A549 (cell line): ENCODE data around the gene MED22. TPM values are rescaled to one million over a fixed set of nuclear protein-coding genes. Genes with fewer than 3 reads are reported as not detected.
"Not testable (repeated sequence)": the region's sequence is repeated elsewhere in the genome, so short reads cannot be mapped to it uniquely, and the experiment has no call there.

ENCODE experiments used
- ATAC-seq, 2 experiments: fragments of 200-7000 bp in 1 of 2; fragments of >200 bp in 1 of 2; cut with Nextera tagmentation in 1 of 2; cut with Tn5 transposase in 1 of 2; 3 replicates each; pipeline versions ENCODE4 v1.8.0 to v1.9.1; 2018 to 2020; ENCODE audit warnings: mild to moderate bottlenecking in 1 of 2, moderate library complexity in 1 of 2
- CTCF ChIA-PET: fragments of 300-600 bp; sonication (Branson Sonifier 250); formaldehyde crosslinking; extraction: SDS; loops from one replicate; lab custom pipeline; 2021; ENCODE audit warnings: antibody characterized with exemption, inconsistent platforms; lab: Yijun Ruan, JAX
- POLR2A ChIA-PET: fragments of 350-600 bp; formaldehyde crosslinking; extraction: SDS; loops from one replicate; lab custom pipeline; 2021; ENCODE audit warnings: antibody characterized with exemption, inconsistent platforms; lab: Yijun Ruan, JAX
- DNase-seq, 2 experiments: peaks; one replicate each; pipeline versions ENCODE4 v3.0.0 to v3.0.0-alpha.2; 2011 to 2016; ENCODE audit warnings: low read depth in 1 of 2, low spot score in 1 of 2
- FAIRE-seq: peaks from 2 replicates; lab custom pipeline; 2011; peaks lifted over from hg19 to GRCh38; lab: Jason Lieb, UNC
- H3K27ac ChIP-seq, 2 experiments: fragments of >200 bp; sonication (Bioruptor Twin); formaldehyde crosslinking; 3 replicates each; pipeline ENCODE4 v1.5.1; 2016 to 2017
- H3K4me1 ChIP-seq: fragments of >200 bp; sonication (Bioruptor Twin); formaldehyde crosslinking; 3 replicates; pipeline ENCODE4 v1.6.1; 2016
- H3K4me2 ChIP-seq: fragments of >200 bp; sonication (Bioruptor Twin); formaldehyde crosslinking; 3 replicates; pipeline ENCODE4 v1.6.1; 2016
- H3K4me3 ChIP-seq: fragments of >200 bp; sonication (Bioruptor Twin); formaldehyde crosslinking; 3 replicates; pipeline ENCODE4 v1.5.1; 2016
- H3K9me3 ChIP-seq: fragments of >200 bp; sonication (Bioruptor Twin); formaldehyde crosslinking; 3 replicates; pipeline ENCODE4 v1.6.1; 2016
- CBX2 ChIP-seq: fragments of 200-600 bp; sonication (generic); IDR thresholded peaks from 2 replicates; pipeline ENCODE4 v1.6.1; 2016; ENCODE audit warnings: low read depth, mild to moderate bottlenecking, borderline replicate concordance
- CBX8 ChIP-seq: fragments of 200-600 bp; sonication (generic); IDR thresholded peaks from 2 replicates; pipeline ENCODE4 v1.6.1; 2016
- CEBPB ChIP-seq, 2 experiments: fragments of >200 bp in 1 of 2; sonication (Bioruptor Twin) in 1 of 2; formaldehyde crosslinking in 1 of 2; IDR thresholded peaks; 2 replicates each; pipeline ENCODE4 v1.6.1; 2012 to 2016
- EHF ChIP-seq: fragments of 250-450 bp; sonication (Bioruptor Pico); IDR thresholded peaks from 2 replicates; pipeline ENCODE4 v1.5.0; 2020; ENCODE audit warnings: mild to moderate bottlenecking
- ESRRA ChIP-seq: fragments of 150-350 bp; IDR thresholded peaks from 2 replicates; pipeline ENCODE4 v1.6.1; 2014; ENCODE audit warnings: mild to moderate bottlenecking, low read length, borderline replicate concordance
- FOSB ChIP-seq: fragments of 250-450 bp; sonication (Bioruptor Pico); IDR thresholded peaks from 2 replicates; pipeline ENCODE4 v1.5.0; 2020; ENCODE audit warnings: mild to moderate bottlenecking, moderate library complexity
- FOSL2 ChIP-seq, 2 experiments: fragments of 450-650 bp in 1 of 2; fragments of >200 bp in 1 of 2; sonication (Bioruptor Twin) in 1 of 2; formaldehyde crosslinking; IDR thresholded peaks; 2 replicates each; pipeline versions ENCODE4 v1.5.0 to v1.6.1; 2016 to 2020; ENCODE audit warnings: mild to moderate bottlenecking in 1 of 2, moderate library complexity in 1 of 2
- HOXB5 ChIP-seq: fragments of 250-450 bp; sonication (Bioruptor Pico); IDR thresholded peaks from 2 replicates; pipeline ENCODE4 v1.5.0; 2020; ENCODE audit warnings: mild to moderate bottlenecking, moderate library complexity
- KDM1A ChIP-seq: fragments of 200-600 bp; sonication (generic); IDR thresholded peaks from 2 replicates; pipeline ENCODE4 v1.6.1; 2016; ENCODE audit warnings: low read depth, mild to moderate bottlenecking
- KDM5A ChIP-seq: fragments of 200-600 bp; sonication (generic); IDR thresholded peaks from 2 replicates; pipeline ENCODE4 v1.6.1; 2016; ENCODE audit warnings: antibody characterized with exemption, mild to moderate bottlenecking
- MAZ ChIP-seq: fragments of 150-350 bp; IDR thresholded peaks from 2 replicates; pipeline ENCODE4 v1.6.1; 2014; ENCODE audit warnings: antibody characterized with exemption, low read depth, low read length, borderline replicate concordance
- NPAS2 ChIP-seq: fragments of 250-450 bp; sonication (Bioruptor Pico); IDR thresholded peaks from 2 replicates; pipeline ENCODE4 v1.8.0; 2022; ENCODE audit warnings: mild to moderate bottlenecking, moderate library complexity, borderline replicate concordance
- NR3C1 ChIP-seq: fragments of >200 bp; sonication (Bioruptor Twin); formaldehyde crosslinking; IDR thresholded peaks from 3 replicates; pipeline ENCODE4 v1.6.1; 2017
- PHF8 ChIP-seq: fragments of 200-600 bp; sonication (generic); IDR thresholded peaks from 2 replicates; pipeline ENCODE4 v1.6.1; 2016; ENCODE audit warnings: low read depth, mild to moderate bottlenecking, antibody characterized with exemption, moderate library complexity, borderline replicate concordance
- RCOR1 ChIP-seq: fragments of 150-350 bp; IDR thresholded peaks from 2 replicates; pipeline ENCODE4 v1.6.1; 2014; ENCODE audit warnings: antibody characterized with exemption, low read length, low read depth
- RFX5 ChIP-seq: fragments of 450-650 bp; IDR thresholded peaks from 2 replicates; pipeline ENCODE4 v1.7.1; 2014; ENCODE audit warnings: antibody characterized with exemption, mild to moderate bottlenecking, moderate library complexity
- WGBS: methylation state at CpG from one replicate; pipeline ENCODE4 v1.1.6; 2017; ENCODE audit errors: missing lambda C conversion rate; 5-methylcytosine and 5-hydroxymethylcytosine counted together
- polyA plus RNA-seq, 4 experiments: library from polyadenylated mRNA; depleted of rRNA in 3 of 4; stranded (reverse); fragments of >200 nt; fragmentation: RNase III in 1 of 4; extraction: RNeasy Plus Mini Kit Qiagen cat#74134 plus additional on column Dnase treatment in 1 of 4; gene quantifications; 2 replicates in 3 of 4; 3 replicates in 1 of 4; pipeline ENCODE4 v1.2.3, GENCODE V29; 2011 to 2017
- TF ChIP-seq, protein P1 (sequence below): fragments of >200 bp; sonication (Bioruptor Twin); formaldehyde crosslinking; IDR thresholded peaks from 3 replicates; pipeline ENCODE4 v1.6.1; 2016
- TF ChIP-seq, protein P2 (sequence below): fragments of 250-450 bp; sonication (Bioruptor Pico); IDR thresholded peaks from 2 replicates; pipeline ENCODE4 v1.5.0; 2020; ENCODE audit warnings: low read depth, mild to moderate bottlenecking, moderate library complexity
- TF ChIP-seq, protein P3 (sequence below): fragments of 450-650 bp; IDR thresholded peaks from 2 replicates; pipeline ENCODE4 v1.6.1; 2014; ENCODE audit warnings: antibody characterized with exemption

The MED22 gene
- polyA plus RNA-seq, 2 of the 4 experiments (the other 2 are of a cell fraction): 15.7 to 22.0 TPM

DNA sequence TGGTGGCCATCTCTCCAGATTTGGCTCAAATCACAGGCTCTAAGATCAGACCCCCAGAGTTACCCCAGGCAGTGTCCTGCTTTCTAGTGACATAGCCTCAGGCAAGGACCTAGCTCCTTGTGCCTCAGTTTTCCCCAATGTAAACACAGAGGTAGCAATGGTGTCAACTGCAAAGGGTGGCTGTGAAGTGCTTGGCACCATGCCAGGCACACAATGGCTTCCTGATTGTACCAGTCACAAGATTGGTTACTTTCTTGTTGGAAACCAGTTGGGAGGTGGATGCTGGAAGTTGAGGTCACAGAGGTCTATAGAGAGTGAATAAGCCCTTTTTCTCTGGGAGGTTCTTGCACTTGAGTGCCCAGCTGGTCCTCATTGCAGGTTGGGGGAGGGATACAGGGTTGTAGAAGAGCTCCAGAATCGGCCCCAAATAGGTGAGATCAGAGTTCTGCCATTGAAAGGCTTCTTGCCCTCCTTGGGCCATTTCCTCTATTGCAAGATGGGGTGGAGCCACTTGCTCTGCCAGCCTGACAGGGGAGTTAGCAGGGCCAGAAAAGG is 30.6 kb upstream of the MED22 start:
- ATAC-seq (no peak), FAIRE-seq (no peak), DNase-seq (no peak)
- peaks cover 23% of the 10 kb centered on the region for H3K4me1 ChIP-seq
- peak overlapping the region; percentile 16; the same call in 1 of the 3 replicates for H3K4me2 ChIP-seq
- CTCF ChIA-PET: interaction anchor here (0.9 to 2.9 kb wide), 8 partner anchors 9 to 108 kb away, joined by 3 to 9 read pairs (median 4); no protein-coding TSS in a partner anchor
- H3K9me3 ChIP-seq: no peaks in the 10 kb centered on the region
- no peak overlapping the region for H3K4me3 ChIP-seq
- no peak overlapping the region for H3K27ac ChIP-seq
- WGBS: 73% methylated on average over 1 of the region's 1 CpG
- TF ChIP-seq CBX8: no peak
- TF ChIP-seq, protein P1, sequence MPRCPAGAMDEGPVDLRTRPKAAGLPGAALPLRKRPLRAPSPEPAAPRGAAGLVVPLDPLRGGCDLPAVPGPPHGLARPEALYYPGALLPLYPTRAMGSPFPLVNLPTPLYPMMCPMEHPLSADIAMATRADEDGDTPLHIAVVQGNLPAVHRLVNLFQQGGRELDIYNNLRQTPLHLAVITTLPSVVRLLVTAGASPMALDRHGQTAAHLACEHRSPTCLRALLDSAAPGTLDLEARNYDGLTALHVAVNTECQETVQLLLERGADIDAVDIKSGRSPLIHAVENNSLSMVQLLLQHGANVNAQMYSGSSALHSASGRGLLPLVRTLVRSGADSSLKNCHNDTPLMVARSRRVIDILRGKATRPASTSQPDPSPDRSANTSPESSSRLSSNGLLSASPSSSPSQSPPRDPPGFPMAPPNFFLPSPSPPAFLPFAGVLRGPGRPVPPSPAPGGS: no peak
- no peak for TF ChIP-seq HOXB5
- TF ChIP-seq, protein P2, sequence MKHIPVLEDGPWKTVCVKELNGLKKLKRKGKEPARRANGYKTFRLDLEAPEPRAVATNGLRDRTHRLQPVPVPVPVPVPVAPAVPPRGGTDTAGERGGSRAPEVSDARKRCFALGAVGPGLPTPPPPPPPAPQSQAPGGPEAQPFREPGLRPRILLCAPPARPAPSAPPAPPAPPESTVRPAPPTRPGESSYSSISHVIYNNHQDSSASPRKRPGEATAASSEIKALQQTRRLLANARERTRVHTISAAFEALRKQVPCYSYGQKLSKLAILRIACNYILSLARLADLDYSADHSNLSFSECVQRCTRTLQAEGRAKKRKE (CRISPR knock-in tag): no peak
- no peak for TF ChIP-seq NR3C1
- TF ChIP-seq RCOR1: no peak
- TF ChIP-seq MAZ: no peak
- TF ChIP-seq KDM1A: no peak
- TF ChIP-seq ESRRA: no peak
- TF ChIP-seq NPAS2 (CRISPR knock-in tag): no peak
- TF ChIP-seq CEBPB (IDR thresholded peaks at IDR 0.05): no peak
- no peak for TF ChIP-seq FOSL2 (IDR thresholded peaks at IDR 0.05)
- TF ChIP-seq FOSL2 (CRISPR knock-in tag; IDR thresholded peaks at IDR 0.05): no peak
- TF ChIP-seq PHF8: no peak
- TF ChIP-seq, protein P3, sequence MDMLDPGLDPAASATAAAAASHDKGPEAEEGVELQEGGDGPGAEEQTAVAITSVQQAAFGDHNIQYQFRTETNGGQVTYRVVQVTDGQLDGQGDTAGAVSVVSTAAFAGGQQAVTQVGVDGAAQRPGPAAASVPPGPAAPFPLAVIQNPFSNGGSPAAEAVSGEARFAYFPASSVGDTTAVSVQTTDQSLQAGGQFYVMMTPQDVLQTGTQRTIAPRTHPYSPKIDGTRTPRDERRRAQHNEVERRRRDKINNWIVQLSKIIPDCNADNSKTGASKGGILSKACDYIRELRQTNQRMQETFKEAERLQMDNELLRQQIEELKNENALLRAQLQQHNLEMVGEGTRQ: no peak
- TF ChIP-seq EHF: no peak
- TF ChIP-seq RFX5: no peak
- TF ChIP-seq KDM5A: no peak
- TF ChIP-seq FOSB (CRISPR knock-in tag): no peak
- POLR2A ChIA-PET: interaction anchor here (1.4 kb wide), 1 partner anchor 31 kb away, joined by 3 read pairs; the partner anchor contains the start of genes MED22 and RPL7A

DNA sequence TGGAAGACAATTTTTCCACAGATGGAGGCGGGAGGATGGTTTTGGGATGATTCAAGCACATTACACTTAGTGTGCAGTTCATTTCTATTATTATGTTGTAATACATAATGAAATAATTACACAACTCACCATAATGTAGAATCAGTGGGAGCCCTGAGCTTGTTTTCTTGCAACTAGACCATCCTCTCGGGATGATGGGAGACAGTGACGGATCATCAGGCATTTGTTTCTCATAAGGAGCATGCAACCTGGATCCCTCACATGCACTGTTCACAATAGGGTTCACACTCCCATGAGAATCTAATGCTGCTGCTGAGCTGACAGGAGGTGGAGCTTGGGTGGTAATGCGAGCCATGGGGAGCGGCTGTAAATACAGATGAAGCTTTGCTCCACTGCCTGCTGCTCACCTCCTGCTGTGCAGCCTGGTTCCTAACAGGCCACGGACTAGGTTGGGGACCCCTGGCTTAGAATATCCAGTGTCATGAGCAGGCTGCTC is 29.8 kb upstream of the MED22 start:
- TF ChIP-seq NR3C1: no peak
- no peak for TF ChIP-seq CBX2
- H3K9me3 ChIP-seq: no peaks in the 10 kb centered on the region
- peak overlapping the region; percentile 16; the same call in 1 of the 3 replicates for H3K4me2 ChIP-seq
- peaks cover 23% of the 10 kb centered on the region for H3K4me1 ChIP-seq
- CTCF ChIA-PET: interaction anchor here (0.8 to 2.9 kb wide), 9 partner anchors 9 to 109 kb away, joined by 3 to 9 read pairs (median 4); no protein-coding TSS in a partner anchor
- H3K4me3 ChIP-seq: no peak overlapping the region
- ATAC-seq: no peak
- no peak for FAIRE-seq
- POLR2A ChIA-PET: interaction anchor here (1.4 kb wide), 1 partner anchor 30 kb away, joined by 3 read pairs; the partner anchor contains the start of genes MED22 and RPL7A
- peak in 1 of 2 experiments; percentile 58 for DNase-seq
- no peak overlapping the region for H3K27ac ChIP-seq
- WGBS: 46% methylated on average over 6 of the region's 6 CpGs

DNA sequence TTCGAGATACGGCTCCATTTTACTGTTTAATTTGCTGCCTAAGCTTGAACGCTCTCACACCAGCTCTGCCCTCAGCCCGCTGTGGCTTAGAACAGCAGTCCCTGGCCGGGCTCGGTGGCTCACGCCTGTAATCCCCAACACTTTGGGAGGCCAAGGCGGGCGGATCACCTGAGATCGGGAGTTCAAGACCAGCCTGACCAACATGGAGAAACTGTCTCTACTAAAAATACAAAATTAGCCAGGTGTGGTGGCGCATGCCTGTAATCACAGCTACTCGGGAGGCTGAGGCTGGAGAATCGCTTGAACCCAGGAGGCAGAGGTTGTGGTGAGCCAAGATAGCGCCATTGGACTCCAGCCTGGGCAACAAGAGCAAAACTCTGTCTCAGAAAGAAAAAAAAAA is 29.3 kb upstream of the MED22 start:
- peak overlapping the region; percentile 91 for H3K4me2 ChIP-seq
- POLR2A ChIA-PET: interaction anchor here (0.7 to 1.4 kb wide), 6 partner anchors 15 to 83 kb away, joined by 3 to 7 read pairs (median 4); partner anchors contain the start of genes CACFD1, MED22 and RPL7A
- 87% methylated on average over 14 of the region's 14 CpGs for WGBS
- not testable (repeated sequence) for H3K27ac ChIP-seq, DNase-seq, H3K4me3 ChIP-seq, FAIRE-seq, H3K9me3 ChIP-seq, ATAC-seq
- peaks cover 23% of the 10 kb centered on the region for H3K4me1 ChIP-seq
- CTCF ChIA-PET: interaction anchor here (0.6 to 2.9 kb wide), 14 partner anchors 9 to 193 kb away, joined by 3 to 9 read pairs (median 4); no protein-coding TSS in a partner anchor
